ENCODE measurements around the gene SATB1.
"Not testable (repeated sequence)": the region's sequence is repeated elsewhere in the genome, so short reads cannot be mapped to it uniquely, and the experiment has no call there.

Gene SATB1

DNA sequence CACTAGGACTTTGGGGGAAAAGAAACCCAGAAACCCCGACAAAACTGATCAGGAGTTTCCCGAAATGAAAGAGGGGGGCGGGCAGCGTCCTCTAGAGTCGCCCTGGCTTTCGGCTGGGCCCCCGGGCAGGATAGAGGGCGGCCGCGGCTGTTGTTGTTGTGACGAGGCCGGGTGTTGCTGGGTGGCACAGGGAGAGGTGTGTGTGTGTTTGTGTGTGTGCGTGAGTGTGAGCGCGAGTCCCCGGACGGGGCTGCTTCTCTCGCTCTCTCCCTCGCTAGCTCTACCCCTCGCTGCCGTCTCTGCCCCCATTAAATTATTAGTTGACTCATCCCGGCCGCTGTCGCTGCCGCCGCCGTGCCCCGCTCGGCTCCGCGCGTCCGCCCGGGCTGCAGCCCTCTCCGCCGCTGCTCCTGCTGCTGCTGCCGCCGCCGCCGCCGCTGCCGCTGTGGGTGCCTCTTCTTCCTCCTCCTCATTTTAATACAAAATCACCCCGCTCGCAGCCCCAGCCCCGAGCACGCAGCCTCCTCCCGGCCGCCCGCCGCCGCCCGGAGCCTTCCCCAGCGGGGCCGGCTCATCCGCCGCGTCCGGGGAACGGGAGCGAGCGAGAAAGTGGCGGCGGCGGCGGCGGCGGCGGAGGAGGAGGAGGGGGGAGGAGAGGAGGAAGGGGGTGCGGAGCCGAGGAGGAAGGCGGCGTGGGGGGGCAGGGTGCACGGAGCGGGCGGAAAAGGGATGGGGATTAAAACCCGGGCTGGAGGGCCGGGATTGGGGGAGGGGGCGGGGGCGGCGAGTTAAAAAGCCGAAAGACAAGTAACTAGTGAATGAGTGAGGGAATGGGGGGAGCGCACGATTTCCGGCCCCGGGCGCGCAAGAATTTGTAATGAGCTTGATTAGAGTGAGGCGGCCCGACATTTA is at the start of gene SATB1:
TSS of gene SATB1 (minus strand) at position 611 of the 912 bp plus-strand sequence. CDS start 4,372 bp downstream, outside the sequence.
- peak; percentile 82 to 83 for DNase-seq

DNA sequence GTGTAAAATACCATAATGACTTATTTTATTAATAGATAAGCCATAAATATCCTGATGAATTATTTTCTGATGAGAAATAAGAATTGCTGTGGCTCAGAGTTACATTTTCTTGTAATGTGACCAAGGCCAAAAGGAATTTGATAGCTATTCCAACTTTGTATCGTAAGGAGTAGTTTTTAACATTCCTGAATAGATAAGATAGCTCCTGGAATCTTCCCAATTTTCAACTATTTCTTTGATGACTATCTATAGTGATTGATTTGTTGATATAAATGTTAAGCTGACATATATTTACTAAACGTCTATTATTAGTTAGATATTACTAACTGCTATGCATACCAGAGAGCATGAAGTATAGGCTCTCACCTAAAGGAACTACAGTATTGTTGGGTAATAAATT is 49.1 kb upstream of the SATB1 start:
- no peak for DNase-seq

DNA sequence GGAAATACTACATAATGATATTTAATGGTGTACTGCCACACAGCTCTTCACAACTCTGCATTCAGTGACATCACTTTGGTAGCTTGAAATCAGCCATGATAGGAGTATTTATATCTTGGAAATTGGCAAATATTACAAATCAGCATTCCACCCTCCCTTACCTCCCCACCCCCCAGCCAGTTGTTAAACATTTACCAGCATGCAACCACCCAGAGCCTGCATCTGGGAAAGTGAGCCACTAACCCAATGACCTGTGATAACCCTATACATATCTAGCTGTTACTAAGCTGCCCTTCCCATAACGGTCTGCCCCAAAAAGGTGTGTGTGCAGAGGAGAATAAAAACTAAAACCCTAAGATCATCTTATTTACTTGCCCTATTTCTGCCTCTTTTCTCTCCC is 44.6 kb upstream of the SATB1 start:
- DNase-seq: no peak

DNA sequence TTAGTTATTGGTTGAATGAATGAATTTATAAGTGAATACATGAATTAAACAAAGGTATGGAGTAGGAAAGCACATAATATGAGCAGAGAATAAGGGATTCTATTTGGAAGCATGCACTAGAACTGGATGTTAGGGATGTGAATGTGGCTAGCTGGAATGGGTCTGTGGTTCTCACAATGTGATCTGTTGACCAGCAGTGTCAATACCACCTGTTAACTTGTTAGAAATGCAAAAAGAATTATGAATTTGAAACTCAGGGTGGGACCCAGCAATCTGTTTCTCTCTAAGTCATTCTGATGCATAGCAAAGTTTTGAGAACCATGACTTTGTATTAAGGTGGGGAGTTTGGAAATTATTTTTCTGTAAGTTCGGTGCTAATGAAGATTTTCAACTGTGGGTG is 41.0 kb upstream of the SATB1 start:
- DNase-seq: no peak

DNA sequence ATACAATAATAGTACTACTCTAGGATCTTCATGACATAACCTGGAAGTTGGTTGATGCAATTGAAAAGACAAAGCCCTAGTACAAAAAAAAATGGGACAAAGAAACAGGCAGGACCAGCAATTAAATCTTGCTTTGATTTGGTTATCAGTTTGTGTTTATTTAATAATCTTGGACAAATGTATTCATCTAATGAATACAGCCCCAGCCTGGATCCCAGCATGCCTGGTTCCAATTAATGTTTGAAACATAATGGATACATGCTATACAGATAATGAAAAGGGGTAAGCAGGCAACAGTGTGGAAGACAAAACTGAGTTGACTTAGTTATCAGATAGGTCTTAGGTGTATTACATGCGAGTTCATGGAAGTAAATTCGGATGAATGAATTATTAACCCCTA is 29.6 kb upstream of the SATB1 start:
- no peak for DNase-seq

DNA sequence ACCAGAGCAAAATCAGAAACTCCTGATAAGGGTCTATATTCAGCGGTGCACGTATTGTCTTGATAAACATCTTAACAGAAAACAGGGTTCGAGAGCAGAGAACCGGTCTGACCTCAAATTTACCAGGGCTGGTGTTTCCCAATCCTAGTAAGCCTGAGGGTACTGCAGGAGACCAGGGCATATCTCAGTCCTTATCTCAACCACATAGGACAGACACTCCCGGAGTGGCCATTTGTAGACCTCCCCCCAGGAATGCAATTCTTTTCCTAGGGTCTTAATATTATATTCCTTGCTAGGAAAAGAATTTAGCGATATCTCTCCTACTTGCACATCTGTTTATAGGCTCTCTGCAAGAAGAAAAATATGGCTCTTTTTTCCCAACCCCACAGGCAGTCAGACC is 24.5 kb upstream of the SATB1 start:
- not testable (repeated sequence) for DNase-seq

DNA sequence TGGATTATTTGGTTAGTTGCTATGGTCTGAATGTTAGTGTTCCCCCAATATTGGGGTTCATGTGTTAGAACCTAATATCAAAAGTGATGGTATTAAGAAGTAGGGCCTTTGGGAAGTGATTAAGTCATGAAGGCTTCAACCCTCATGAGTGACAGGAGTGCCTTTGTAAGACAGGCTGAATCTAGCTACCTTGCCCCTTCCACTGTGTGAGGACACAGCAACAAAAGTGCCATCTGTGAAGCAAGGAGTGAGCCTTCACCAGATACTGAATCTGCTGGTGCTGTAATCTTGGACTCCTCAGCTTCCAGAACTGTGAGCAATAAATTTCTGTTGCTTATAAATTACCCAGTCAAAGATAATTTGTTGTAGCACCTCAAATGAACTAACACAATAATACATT is 22.6 kb upstream of the SATB1 start:
- no peak for DNase-seq

DNA sequence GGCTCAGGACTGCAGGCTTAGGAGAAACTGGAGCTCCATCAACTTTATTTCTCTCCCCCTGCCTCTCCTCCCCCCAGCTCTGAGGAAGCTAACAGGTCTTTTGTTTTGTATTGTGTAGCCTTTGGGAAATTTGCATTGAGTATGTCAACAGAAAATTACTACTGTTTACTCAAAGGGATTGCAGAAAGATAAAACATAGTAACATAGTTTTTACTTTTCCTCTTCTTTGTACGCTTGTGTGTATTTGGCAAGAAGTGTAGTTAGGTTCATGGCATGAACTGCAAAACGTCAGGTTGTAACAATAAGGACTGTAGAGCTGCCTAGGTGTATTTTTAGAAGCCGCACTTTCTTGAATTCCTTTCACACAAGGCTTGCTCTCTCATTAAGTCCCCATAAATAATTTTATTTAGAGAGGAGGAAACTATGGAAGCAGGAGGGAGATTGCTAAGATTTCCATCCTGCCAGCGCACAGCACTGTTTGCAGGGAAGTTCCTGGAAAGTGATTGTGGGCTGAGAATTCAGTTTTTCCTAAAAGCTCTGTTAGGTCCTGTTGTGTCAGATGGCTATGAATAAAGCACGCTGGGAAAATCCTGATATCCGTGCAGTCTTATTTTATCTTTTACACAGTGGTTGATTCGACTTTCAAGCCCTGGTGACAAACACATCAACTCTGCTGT is 21.1 kb upstream of the SATB1 start:
- DNase-seq: no peak

DNA sequence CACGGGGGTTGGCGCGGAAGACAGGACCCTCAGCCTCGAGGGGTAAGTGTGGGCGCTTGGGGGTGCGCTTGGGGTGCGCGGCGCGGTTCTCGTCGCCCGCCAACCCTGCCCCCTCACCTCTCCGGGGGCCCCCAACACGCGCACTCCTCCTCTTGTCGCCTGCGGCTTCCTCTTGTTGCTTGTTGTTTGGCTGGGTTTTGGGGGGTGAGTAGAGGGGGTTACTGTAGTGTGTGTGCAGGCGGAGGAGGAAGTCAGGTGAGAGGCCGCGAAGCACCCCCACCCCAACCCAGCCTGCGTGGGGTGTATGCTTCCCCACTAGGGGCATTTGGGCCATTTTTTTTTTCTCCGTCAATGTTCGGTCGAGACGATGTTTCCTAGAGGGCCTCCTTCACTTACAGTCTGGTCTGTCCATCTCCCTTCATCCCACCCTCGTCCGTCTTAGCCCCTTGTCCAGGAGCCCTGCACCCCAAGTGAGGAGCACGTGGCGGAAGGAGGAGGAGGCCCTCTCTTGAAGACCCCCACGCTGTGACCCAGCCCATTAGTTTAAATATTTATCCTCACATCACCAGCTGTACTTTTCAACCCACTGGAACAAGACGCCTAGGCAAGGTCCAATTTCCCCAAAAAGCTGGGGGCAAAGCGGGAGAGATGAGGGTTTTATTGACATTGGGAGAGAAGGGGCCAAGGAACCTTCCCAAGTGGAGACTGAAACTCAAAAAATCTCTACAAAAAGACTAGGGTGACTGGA is 20.4 kb upstream of the SATB1 start:
- DNase-seq: peak in 1 of 2 experiments; percentile 4

DNA sequence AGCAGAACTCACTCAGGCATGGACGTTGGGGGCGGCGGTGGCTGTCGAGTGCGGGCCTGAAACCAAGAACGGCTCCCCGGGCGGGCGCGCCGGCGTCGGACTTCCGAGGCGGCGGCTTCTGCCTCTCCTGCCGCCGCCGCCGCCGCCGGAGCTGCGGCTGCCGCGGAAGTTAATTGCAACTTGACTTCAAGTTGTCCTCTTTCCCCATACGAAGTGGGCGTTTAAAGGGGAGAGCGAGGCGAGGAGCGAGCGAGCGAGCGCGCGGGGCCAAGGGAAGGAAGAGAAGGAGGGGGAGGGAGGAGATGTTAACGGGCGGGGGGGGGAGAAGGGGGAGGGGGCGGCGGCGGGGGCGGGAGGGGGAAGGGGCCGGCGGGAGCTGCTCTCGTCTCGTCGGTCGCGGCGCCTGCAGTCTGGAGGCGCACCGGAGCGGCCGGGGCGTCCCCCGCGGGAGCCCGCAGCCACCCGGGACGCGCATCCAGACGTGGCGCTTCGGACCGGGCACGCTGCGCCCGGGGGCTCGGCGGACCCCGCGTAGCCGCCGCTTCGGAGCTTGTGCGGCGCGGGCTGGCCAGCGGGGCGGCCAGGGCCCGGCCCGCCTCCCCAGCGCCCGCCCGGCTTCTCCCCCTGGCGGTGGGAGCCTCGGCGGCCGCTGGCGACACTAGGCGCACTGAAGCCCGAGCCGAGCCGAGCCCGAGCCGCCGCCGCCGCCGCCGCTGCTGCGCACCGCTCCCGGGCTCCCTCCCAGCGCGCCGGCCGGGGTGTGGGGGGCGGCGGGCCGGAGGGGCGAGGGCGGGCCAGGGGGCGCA is 19.7 kb upstream of the SATB1 start:
- peak; percentile 38 to 63 for DNase-seq

DNA sequence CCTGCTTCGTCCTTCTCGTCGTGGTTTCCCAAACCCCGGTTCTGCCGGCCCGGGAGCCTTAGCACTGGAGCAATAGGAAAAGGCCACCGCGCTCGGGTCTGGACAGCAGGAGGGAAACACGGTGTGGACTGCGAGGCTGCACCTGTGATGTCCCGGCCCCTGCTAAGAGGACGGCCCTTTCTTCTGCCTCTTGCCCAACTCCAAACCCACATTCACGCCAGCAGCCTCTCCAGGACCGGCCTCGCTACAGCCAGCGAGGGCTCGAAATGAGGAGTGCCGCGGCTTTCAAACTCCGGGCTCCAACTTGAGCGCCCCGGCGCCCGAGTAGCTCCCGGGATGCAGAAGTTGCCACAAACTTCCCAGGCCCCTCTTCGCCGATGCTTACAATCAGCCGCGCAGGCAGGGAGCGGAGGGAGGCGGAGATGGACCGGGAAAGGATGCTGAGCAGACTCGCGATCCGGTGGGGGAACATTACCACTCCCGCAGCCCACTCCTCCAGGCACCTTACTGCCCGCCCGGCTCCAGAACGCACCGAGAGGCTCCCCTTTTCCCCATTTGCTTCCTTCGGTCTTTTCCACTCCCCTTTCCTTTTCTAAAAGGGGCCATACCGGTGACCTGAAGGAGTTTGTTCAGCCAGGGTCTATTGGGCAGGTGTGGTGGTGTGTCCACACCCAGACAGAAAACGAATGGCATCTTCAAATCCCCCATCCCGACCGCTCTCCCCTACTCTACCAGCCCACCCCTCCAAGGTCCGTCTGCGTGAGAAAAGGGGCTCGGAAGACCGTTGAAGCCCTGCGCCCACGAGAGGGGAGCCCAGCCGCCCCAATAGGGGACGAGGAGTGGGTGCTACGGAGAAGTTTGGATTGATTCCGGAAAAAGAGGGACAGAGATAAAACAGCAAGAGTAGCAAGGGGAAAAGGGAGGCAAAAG is 18.8 kb upstream of the SATB1 start:
- DNase-seq: peak in 1 of 2 experiments; percentile 58

DNA sequence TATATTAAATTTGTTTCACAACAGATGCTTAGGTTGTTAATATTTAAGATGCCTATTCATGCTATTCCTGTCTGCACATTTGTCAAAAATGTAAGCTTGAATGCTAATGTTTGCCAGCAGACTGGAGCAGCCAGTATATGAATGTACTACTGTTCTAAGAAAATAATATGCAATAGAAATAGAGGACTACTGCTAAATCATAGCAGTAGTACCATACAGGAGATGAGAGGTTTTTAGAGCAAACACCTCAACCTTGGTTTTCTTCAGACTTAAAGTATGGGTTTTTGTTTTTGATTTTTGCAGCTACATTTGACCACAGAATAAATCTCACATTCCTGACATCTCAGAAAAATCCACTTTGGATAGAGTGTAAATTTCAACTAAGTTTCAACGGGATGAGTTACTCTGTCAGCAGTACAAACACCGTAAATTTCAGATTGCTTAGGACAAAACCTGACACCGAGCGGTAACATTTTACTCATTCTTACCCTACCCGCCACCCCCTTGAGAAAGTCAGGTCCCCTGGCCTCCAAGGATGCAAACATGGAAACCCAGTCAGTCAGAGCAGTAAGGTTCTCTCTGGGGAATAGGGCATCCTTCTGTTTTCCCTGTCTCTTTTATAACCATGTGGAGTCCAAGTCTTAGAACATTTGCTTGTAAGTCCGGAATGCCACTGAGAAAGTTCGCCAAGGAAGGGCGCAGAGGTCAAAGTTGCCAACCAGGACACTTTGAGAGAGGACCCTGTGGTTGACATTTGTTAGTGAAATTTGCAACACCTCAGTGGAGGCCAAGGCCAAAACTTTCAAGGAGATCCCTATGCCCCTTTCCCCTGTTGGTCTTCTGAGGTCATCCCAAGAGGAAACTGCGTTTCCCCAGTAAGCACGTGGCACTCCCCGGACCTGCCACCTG is 17.9 kb upstream of the SATB1 start:
- no peak for DNase-seq

DNA sequence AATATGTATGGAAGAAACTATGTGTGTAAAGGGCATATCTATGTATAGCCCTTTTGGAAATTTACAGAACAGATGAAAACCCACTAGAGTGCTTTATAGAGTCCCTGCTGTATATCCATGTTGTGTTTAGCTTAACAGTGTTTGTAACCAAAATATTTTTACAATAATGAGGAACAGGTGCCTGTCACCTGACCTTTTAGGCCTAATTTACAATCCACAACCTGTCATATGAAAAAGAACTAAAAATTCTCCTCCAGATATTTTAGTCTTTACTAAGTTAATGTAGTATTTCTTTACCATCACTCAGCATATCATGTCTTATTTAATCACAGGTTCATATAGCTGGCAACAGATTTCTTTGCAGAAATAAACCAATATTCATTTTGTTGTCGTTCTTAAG is 16.4 kb upstream of the SATB1 start:
- DNase-seq: no peak

DNA sequence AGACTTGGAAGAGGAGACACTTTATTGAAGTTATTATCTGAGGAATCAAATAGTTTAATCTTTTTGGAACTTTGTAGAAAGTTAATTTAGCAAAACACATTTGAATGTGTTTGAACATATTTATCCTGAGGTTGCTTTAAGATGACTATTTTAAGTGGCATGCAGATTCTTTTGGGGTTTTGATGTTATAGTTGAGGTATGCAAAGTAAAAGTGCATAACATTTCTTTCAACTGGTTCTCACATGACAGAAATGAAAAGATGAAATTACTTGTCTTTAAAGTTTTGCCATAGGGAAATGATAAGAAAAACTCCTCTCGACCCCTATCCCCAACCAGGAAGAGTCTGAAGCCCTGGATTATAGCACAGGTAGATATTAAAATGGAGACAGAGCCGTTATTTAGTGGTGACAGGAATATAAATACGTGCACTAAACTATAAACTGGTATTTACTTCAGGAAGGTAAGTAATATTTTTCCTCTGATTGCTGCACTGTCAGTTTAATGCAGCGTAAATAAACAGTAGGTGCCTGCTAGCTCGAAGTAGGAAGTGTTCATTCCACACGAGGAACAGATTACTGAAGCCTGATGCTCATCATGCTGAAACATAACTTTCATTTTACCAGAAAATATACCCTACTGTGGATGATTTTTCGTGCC is 15.1 kb upstream of the SATB1 start:
- DNase-seq: no peak

DNA sequence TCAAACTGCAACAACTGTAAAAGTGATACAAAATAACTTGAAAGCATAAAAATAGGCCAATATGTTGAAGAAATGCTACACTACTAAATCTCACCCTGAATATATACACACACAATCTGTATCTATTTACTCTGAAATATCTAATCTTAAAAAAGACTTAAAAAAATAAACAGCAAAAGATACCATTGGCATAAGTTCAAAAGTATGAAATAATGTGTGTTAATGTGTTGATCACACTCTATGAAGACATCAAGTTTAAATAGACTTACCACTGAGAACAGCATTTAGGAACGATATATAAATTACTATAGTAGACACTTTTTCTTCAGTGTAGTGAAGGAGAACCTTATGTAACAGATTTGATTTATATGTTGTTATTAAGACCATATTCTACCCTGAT is 14.1 kb upstream of the SATB1 start:
- DNase-seq: no peak

DNA sequence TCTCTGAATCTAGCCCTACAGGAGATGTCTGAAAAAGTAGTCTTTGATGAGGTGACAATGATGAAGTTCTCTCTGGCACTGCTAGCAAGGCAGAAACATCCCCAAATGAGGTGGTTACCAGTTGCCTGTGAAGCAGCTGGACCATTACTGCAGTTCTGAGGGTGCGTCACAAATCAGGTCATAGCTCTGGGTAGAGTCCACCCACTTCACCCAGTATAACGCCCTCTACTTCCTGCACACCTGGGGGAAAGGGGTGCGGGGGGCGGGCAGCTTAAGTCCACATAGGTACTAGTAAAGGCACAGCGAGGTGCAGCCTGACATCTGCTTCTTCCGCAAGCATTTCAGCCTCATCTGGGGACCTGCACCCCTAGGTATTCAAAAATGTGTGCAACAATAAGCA is 13.4 kb upstream of the SATB1 start:
- DNase-seq: no peak

DNA sequence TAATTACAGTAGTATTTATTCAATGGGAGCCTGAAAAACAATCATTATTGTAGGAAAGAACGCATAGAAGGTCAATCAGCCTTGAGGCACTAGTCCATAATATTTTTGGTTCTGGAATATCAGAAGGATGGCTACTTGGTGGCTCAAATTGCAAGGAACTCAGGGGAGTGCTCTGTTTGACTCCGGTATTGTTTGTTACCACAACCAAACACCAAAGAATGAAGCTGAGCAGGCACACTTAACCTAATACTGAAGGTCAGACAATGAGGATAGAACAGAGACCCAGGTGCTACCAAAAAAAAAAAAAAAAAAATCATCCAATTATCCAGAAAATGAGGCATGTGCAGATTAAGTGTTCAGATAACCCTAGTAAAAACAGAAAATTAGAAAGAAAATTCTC is 11.1 kb upstream of the SATB1 start:
- DNase-seq: no peak

DNA sequence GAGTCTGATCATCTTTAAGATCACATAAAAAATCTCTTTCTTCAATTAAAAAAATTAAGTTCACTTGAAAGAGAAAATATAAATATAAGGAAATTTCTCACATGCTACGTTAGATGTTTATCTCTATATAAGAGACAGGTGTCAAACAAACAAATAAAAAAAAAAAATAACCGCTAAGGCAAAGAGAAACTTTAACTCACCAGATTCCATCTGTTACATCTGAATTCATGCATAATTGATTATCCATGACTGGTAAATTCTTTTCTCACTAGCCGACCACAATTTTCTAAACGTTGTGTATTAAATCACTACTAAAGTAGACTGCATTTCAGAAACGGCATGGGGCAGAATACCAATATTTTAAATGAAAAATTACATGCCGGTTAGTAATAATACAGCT is 9.6 kb upstream of the SATB1 start:
- no peak for DNase-seq

DNA sequence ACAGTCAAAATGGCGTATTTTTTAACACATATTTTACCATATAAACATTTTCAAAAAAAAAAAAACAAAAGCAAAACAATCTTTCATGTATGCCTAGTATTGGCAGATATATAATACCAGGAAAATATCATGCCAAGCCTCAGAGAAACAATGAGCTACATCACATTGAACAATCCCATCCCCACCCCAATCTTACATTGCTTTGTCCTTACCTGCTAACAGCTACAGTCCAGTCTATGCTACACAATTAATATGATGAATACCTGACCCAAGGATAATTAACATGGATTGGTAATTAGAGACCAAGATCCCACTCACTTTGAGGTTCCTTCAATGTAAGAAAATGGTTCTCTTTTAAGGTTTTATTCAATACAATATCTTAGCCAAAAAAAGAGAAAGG is 7.6 kb upstream of the SATB1 start:
- DNase-seq: no peak

DNA sequence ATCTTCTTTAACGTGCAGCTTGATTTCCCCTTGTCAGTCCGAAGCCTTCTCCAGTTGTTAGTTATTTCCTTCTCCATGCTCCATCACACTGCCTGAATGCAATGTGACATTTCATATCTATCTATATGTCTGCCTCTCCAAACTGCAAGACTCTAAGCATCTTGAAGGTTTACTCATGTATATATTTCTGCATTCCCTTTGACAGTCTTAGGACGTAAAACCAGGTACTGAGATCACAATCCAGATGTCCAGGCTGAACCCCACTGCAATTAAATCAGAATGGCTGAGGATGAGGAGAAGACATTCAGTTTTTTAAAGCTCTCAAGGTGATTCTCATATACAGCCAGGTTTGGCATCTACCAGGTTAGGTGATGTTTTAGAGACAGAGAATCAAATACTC is 6.1 kb upstream of the SATB1 start:
- no peak for DNase-seq

Data from SHP77 (cell line).